HUES64 (cell line): ENCODE measurements around the gene BCORL1.

Experiments
- H3K27ac ChIP-seq: 2 replicates; pipeline ENCODE4 v1.7.0; 2013; ENCODE audit warnings: low read depth, low read length, inconsistent platforms
- H3K27me3 ChIP-seq: 2 replicates; pipeline ENCODE4 v1.6.1; 2013; ENCODE audit warnings: mild to moderate bottlenecking, low read length; ENCODE audit not compliant: insufficient read depth
- H3K36me3 ChIP-seq: 2 replicates; pipeline ENCODE4 v1.6.1; 2013; ENCODE audit warnings: mild to moderate bottlenecking, low read length; ENCODE audit not compliant: insufficient read depth
- H3K4me1 ChIP-seq: 2 replicates; pipeline ENCODE4 v1.6.1; 2013; ENCODE audit warnings: mild to moderate bottlenecking, low read length, moderate library complexity; ENCODE audit not compliant: insufficient read depth
- H3K4me3 ChIP-seq: 2 replicates; pipeline ENCODE4 v1.5.1; 2013; ENCODE audit warnings: mild to moderate bottlenecking, low read length, moderate library complexity
- H3K9ac ChIP-seq: 2 replicates; pipeline ENCODE4 v1.6.1; 2013; ENCODE audit warnings: mild to moderate bottlenecking, low read depth, low read length
- H3K9me3 ChIP-seq: 2 replicates; pipeline ENCODE4 v1.6.1; 2013; ENCODE audit warnings: low read depth, low read length; ENCODE audit not compliant: insufficient read depth
- WGBS: fragments of 150-250, 120-280 bp; methylation state at CpG from one replicate; pipeline ENCODE4 v1.1.7; 2013; ENCODE audit warnings: missing lambda C conversion rate; 5-methylcytosine and 5-hydroxymethylcytosine counted together

Gene BCORL1

DNA sequence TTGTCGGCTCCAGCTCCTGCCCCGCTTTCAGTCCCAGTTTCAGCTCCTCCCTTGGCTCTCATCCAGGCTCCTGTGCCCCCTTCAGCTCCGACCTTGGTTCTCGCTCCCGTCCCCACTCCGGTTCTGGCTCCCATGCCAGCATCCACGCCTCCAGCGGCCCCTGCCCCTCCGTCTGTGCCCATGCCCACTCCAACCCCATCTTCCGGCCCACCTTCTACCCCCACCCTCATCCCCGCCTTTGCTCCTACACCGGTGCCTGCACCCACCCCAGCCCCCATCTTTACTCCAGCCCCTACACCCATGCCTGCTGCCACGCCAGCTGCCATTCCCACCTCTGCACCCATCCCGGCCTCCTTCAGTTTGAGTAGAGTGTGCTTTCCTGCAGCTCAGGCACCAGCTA is 31.2 kb downstream of the BCORL1 start:
- H3K27ac ChIP-seq = no peak overlapping the region
- H3K4me3 ChIP-seq = no peak overlapping the region
- no peaks in the 10 kb centered on the region for H3K9me3 ChIP-seq
- no peaks in the 10 kb centered on the region for H3K27me3 ChIP-seq
- H3K36me3 ChIP-seq = no peaks in the 10 kb centered on the region; the same call in 1 of the 2 replicates
- no peak overlapping the region for H3K9ac ChIP-seq
- 91% methylated on average over 14 of the region's 14 CpGs for WGBS
- H3K4me1 ChIP-seq = no peaks in the 10 kb centered on the region

DNA sequence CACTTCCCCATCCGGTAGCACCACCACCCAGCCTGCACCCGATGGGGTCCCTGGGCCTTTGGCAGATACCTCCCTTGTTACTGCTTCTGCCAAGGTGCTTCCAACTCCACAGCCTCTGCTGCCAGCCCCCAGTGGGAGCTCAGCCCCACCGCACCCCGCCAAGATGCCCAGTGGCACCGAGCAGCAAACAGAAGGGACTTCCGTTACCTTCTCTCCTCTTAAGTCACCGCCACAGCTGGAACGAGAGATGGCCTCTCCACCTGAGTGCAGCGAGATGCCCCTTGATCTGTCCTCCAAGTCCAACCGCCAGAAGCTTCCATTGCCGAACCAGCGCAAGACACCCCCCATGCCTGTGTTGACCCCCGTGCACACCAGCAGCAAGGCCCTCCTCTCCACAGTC is 31.9 kb downstream of the BCORL1 start:
- whole genome bisulfite sequencing = 96% methylated on average over 13 of the region's 13 CpGs
- H3K27me3 ChIP-seq = no peaks in the 10 kb centered on the region
- no peak overlapping the region for H3K9ac ChIP-seq
- H3K9me3 ChIP-seq = no peaks in the 10 kb centered on the region
- H3K36me3 ChIP-seq = no peaks in the 10 kb centered on the region; the same call in 1 of the 2 replicates
- no peaks in the 10 kb centered on the region for H3K4me1 ChIP-seq
- no peak overlapping the region for H3K27ac ChIP-seq
- H3K4me3 ChIP-seq = no peak overlapping the region

- H3K4me1 ChIP-seq = no peaks in the 10 kb centered on the region
- no peaks in the 10 kb centered on the region for H3K9me3 ChIP-seq
- H3K9ac ChIP-seq = no peak overlapping the region
- H3K4me3 ChIP-seq = no peak overlapping the region
- H3K27me3 ChIP-seq = no peaks in the 10 kb centered on the region
- 94% methylated on average over 12 of the region's 12 CpGs for WGBS
- H3K36me3 ChIP-seq = no peaks in the 10 kb centered on the region; the same call in 1 of the 2 replicates
- no peak overlapping the region for H3K27ac ChIP-seq
These were observed 32.3 kb downstream of the BCORL1 start for GRCh38 chrX:130014770-130015169.

DNA sequence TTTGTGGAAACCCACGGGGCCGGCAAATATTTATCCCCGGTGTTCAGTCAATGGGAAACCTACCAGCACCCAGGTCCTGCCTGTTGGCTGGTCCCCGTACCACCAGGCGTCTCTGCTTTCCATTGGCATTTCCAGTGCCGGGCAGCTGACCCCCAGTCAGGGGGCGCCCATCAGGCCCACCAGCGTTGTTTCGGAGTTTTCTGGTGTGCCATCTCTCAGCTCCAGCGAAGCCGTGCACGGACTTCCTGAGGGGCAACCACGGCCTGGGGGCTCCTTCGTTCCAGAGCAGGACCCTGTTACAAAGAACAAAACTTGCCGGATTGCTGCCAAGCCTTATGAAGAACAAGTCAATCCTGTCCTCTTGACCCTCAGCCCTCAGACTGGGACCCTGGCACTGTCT is 32.7 kb downstream of the BCORL1 start:
- no peaks in the 10 kb centered on the region; the same call in 1 of the 2 replicates for H3K36me3 ChIP-seq
- H3K9me3 ChIP-seq = no peaks in the 10 kb centered on the region
- no peak overlapping the region for H3K4me3 ChIP-seq
- no peaks in the 10 kb centered on the region for H3K27me3 ChIP-seq
- no peak overlapping the region for H3K9ac ChIP-seq
- no peak overlapping the region for H3K27ac ChIP-seq
- H3K4me1 ChIP-seq = no peaks in the 10 kb centered on the region
- WGBS = 93% methylated on average over 15 of the region's 15 CpGs

- Histone ChIP-seq H3K9ac (no peak overlapping the region), H3K27ac (no peak overlapping the region), H3K4me3 (no peak overlapping the region), H3K9me3 (no peaks in the 10 kb centered on the region), H3K27me3 (no peaks in the 10 kb centered on the region), H3K4me1 (no peaks in the 10 kb centered on the region), H3K36me3 (peaks cover 1% of the 10 kb centered on the region; the same call in 1 of the 2 replicates)
- WGBS = 95% methylated on average over 1 of the region's 1 CpG
These were observed 35.7 kb downstream of the BCORL1 start for GRCh38 chrX:130018143-130018542.

DNA sequence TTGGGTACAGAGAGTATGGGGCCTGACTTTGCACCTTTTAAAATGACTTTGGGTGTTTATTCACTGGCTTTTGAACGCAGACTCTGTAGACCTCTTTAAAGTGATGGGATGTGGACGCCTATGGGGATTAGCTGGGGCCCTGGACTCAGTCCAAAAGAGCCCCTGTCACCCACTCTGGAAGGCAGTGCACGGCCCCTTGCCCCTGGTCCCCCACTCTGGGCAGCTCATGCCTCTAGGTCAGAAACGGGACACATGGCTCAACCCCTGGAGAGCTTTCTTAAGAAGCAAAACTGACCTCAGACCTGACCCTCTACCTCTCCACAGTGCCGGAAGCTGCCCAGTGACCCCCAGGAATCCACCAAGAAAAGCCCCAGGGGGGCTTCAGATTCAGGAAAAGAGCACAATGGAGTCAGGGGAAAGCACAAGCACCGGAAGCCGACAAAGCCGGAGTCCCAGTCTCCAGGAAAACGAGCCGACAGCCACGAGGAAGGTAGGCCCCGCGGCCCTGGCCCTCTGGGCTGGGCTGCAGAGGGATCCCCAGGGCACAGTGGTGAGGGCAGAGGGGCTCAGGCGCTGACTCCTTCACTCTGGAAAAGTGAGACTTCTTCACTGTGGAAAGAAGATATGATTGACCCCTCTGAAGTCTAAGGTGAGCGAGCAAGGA is 38.4 kb downstream of the BCORL1 start:
- H3K9ac ChIP-seq = no peak overlapping the region
- H3K4me3 ChIP-seq = no peak overlapping the region
- 72% methylated on average over 15 of the region's 15 CpGs for WGBS
- peaks cover 8% of the 10 kb centered on the region; the same call in 1 of the 2 replicates for H3K36me3 ChIP-seq
- H3K27ac ChIP-seq = no peak overlapping the region
- H3K9me3 ChIP-seq = no peaks in the 10 kb centered on the region
- H3K27me3 ChIP-seq = no peaks in the 10 kb centered on the region
- H3K4me1 ChIP-seq = no peaks in the 10 kb centered on the region

DNA sequence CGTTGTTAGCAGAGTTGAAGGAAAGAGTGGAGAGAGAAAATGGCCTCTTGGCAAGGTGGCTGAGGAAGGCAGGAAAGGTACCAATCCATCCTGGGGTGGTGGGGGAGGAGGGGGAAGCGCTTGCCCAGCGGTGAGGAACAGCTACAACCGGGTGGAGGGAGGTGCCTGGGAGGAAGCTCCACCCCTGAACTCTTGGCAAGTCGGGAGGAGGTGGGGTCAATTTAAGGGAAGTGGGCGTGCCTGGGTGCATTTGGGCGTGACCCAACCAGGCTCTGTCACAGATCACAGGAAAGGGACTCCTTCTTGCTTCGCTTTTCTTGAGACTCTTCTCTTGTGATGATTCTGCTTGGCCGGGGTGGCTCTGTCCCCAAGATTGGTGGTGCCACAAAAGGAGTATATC is 41.7 kb downstream of the BCORL1 start:
- Histone ChIP-seq H3K9ac (no peak overlapping the region), H3K4me1 (no peaks in the 10 kb centered on the region), H3K9me3 (no peaks in the 10 kb centered on the region), H3K27ac (no peak overlapping the region), H3K4me3 (no peak overlapping the region), H3K27me3 (no peaks in the 10 kb centered on the region), H3K36me3 (peaks cover 15% of the 10 kb centered on the region; the same call in 1 of the 2 replicates)
- WGBS = 20% methylated on average over 9 of the region's 9 CpGs

DNA sequence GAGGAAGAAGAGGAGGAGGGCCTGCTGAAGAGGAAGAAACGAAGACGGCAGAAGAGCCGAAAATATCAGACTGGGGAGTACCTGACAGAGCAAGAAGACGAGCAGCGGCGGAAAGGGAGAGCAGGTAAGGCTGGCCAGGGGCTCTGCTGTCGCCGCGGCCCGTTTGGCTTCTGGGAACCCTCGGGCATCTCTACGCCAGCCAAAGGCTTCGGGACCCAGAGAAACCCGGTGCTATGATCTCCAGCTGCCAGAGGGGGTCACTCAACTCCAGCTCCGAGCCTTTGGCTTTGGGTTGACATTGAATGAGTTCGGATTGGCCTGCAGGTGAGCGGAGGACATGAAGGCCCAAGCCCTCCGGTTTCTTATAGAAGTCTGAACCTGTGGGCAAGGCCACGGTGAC is 42.8 kb downstream of the BCORL1 start:
- WGBS = 71% methylated on average over 19 of the region's 19 CpGs
- Histone ChIP-seq H3K27me3 (no peaks in the 10 kb centered on the region), H3K27ac (no peak overlapping the region), H3K9ac (no peak overlapping the region), H3K4me1 (no peaks in the 10 kb centered on the region), H3K9me3 (no peaks in the 10 kb centered on the region), H3K36me3 (peaks cover 15% of the 10 kb centered on the region; the same call in 1 of the 2 replicates), H3K4me3 (no peak overlapping the region)

DNA sequence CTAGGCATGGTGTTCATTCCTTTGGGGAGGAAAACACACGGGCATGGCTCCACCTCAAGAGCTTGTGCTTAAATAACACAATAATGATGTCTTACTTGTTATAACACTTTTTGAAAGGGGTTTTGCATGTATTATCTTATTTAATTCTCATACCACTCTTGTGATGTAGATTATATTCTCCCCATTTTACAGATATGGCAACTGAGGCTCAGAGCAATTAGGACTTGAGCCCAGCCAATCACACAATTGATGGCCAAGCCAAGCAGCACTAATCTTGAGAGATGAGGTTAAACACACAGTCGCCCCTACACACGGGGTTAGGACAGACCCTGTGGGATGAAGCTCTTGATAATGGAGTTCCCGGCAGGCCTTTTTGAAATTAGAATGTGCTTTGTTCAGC is 45.1 kb downstream of the BCORL1 start:
- no peaks in the 10 kb centered on the region for H3K9me3 ChIP-seq
- no peak overlapping the region for H3K4me3 ChIP-seq
- no peak overlapping the region for H3K27ac ChIP-seq
- H3K9ac ChIP-seq = no peak overlapping the region
- peaks cover 18% of the 10 kb centered on the region; the same call in 1 of the 2 replicates for H3K36me3 ChIP-seq
- no peaks in the 10 kb centered on the region for H3K4me1 ChIP-seq
- WGBS = 96% methylated on average over 3 of the region's 4 CpGs
- H3K27me3 ChIP-seq = no peaks in the 10 kb centered on the region

- H3K9ac ChIP-seq = no peak overlapping the region
- H3K36me3 ChIP-seq = peaks cover 16% of the 10 kb centered on the region; the same call in 1 of the 2 replicates
- H3K27ac ChIP-seq = no peak overlapping the region
- H3K9me3 ChIP-seq = no peaks in the 10 kb centered on the region
- no peaks in the 10 kb centered on the region for H3K4me1 ChIP-seq
- no peaks in the 10 kb centered on the region for H3K27me3 ChIP-seq
- no peak overlapping the region for H3K4me3 ChIP-seq
- WGBS = 80% methylated on average over 5 of the region's 5 CpGs
These were observed 45.8 kb downstream of the BCORL1 start for GRCh38 chrX:130028196-130028595.

DNA sequence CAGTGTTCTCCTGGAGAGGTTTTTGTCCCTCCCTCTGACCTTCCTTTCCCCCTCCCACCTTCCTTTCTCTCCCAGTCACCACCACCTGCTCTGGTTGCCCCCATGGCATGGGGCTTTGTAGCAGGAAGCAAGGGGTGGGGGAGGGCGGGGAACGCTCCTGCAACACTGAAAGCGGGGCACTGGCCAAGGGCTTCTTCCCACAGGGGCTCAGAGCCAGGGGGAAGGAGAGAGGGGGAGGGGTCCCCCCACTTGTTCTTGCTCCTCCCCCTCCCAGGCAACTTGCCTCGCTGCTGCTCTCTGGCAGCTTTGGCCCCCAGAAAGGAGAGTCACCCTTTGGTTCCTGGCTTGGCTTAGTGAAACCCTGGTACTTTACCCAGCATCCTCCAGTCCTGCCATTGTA is 48.4 kb downstream of the BCORL1 start:
- Histone ChIP-seq H3K4me3 (no peak overlapping the region), H3K36me3 (peaks cover 9% of the 10 kb centered on the region; the same call in 1 of the 2 replicates)
- 67% methylated on average over 1 of the region's 4 CpGs for WGBS

GRCh38 chrX:130032552-130032951 is 50.1 kb downstream of the BCORL1 start:
- 91% methylated on average over 2 of the region's 3 CpGs for WGBS
- Histone ChIP-seq H3K4me1 (no peaks in the 10 kb centered on the region), H3K4me3 (no peak overlapping the region), H3K27me3 (no peaks in the 10 kb centered on the region), H3K9ac (no peak overlapping the region), H3K9me3 (no peaks in the 10 kb centered on the region), H3K36me3 (peaks cover 3% of the 10 kb centered on the region; the same call in 1 of the 2 replicates), H3K27ac (no peak overlapping the region)

More for the DNA sequence above, 48.4 kb downstream of the BCORL1 start:
- H3K9ac ChIP-seq = no peak overlapping the region
- no peaks in the 10 kb centered on the region for H3K4me1 ChIP-seq
- H3K27ac ChIP-seq = no peak overlapping the region
- H3K9me3 ChIP-seq = no peaks in the 10 kb centered on the region
- H3K27me3 ChIP-seq = no peaks in the 10 kb centered on the region
